ENCODE results near the gene FURIN. TPM values are rescaled to one million over a fixed set of nuclear protein-coding genes. Genes with fewer than 3 reads are reported as not detected.

The FURIN gene
- total RNA-seq, 1 donor from 2014 or later, result 122 TPM

DNA sequence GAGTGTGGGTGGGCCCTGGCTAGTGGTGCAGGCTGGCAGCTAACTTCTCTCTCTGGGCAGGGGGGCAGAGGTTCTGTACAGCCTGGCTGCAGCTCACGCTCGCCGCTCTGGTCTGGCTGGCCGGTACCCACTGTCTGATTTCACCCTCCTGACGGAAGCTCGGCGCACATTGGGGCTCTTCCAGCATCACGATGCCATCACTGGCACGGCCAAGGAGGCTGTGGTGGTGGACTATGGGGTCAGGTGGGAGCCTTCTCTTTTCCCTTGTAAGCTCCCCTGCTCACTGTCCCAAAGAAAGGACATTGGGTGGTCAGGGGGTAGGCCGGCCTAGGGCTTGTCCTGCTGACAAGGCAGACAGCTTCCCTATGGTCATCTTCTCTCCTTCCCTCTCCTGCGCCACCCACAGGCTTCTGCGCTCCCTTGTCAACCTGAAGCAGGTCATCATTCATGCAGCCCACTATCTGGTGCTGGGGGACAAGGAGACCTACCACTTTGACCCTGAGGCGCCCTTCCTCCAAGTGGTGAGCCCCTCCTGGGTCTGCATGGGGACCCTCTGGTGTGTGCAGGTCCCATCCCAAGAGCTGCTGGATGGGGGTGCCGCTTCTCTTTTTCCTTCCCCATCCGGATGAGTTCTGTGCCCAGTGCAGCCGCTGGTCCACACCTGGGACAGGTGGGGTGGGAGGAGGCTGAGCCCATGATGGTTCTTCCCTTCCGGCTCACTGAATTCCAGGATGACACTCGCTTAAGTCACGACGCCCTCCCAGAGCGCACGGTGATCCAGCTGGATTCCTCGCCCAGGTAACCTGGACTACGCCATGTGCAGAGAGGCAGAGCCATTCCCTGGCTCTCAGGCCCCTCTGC lies 42.3 kb downstream of the FURIN start:
- H3K9me3 Mint-ChIP-seq (ENCODE audit: unreplicated experiment), result no peaks in the 10 kb centered on the region
- DNase-seq (ENCODE audit: low read depth), result no peak
- TF ChIP-seq EZH2 (IDR thresholded peaks at IDR 0.05; ENCODE audit: insufficient read depth, low read length), result no peak
- TF ChIP-seq, protein P1, sequence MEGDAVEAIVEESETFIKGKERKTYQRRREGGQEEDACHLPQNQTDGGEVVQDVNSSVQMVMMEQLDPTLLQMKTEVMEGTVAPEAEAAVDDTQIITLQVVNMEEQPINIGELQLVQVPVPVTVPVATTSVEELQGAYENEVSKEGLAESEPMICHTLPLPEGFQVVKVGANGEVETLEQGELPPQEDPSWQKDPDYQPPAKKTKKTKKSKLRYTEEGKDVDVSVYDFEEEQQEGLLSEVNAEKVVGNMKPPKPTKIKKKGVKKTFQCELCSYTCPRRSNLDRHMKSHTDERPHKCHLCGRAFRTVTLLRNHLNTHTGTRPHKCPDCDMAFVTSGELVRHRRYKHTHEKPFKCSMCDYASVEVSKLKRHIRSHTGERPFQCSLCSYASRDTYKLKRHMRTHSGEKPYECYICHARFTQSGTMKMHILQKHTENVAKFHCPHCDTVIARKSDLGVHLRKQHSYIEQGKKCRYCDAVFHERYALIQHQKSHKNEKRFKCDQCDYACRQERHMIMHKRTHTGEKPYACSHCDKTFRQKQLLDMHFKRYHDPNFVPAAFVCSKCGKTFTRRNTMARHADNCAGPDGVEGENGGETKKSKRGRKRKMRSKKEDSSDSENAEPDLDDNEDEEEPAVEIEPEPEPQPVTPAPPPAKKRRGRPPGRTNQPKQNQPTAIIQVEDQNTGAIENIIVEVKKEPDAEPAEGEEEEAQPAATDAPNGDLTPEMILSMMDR (IDR thresholded peaks at IDR 0.05; ENCODE audit: insufficient read depth, low read depth, low read length), result no peak
- H3K79me2 ChIP-seq (ENCODE audit: insufficient read depth, low read length), result no peaks in the 10 kb centered on the region
- peaks cover 2% of the 10 kb centered on the region for H3K4me1 ChIP-seq (ENCODE audit: insufficient read depth, low read length)
- H2AFZ ChIP-seq (ENCODE audit: low read depth, low read length), result no peak overlapping the region
- no peak overlapping the region for H3K9ac ChIP-seq (ENCODE audit: low read length)
- H3K4me2 ChIP-seq (ENCODE audit: low read length), result no peak overlapping the region
- H3K4me1 Mint-ChIP-seq (ENCODE audit: low read depth, unreplicated experiment), result peaks cover 7% of the 10 kb centered on the region
- no peak overlapping the region for H3K27ac Mint-ChIP-seq (ENCODE audit: unreplicated experiment)
- FAIRE-seq, result no peak
- peaks cover 15% of the 10 kb centered on the region for H3K36me3 Mint-ChIP-seq (ENCODE audit: low read depth, unreplicated experiment)
- H3K36me3 ChIP-seq (ENCODE audit: insufficient read depth, low read length), result no peaks in the 10 kb centered on the region
- no peaks in the 10 kb centered on the region for H4K20me1 ChIP-seq (ENCODE audit: insufficient read depth, low read length)
- H3K27me3 ChIP-seq (ENCODE audit: insufficient read depth, low read length), result no peaks in the 10 kb centered on the region
- H3K27me3 Mint-ChIP-seq (ENCODE audit: low read depth, unreplicated experiment), result peaks cover 3% of the 10 kb centered on the region
- no peak overlapping the region for H3K4me3 ChIP-seq (ENCODE audit: insufficient read depth, low read depth, low read length)
- H3K9me3 ChIP-seq (ENCODE audit: insufficient read depth, low read depth, low read length), result no peaks in the 10 kb centered on the region
- no peak overlapping the region for H3K27ac ChIP-seq (ENCODE audit: low read depth, low read length)
- no peak overlapping the region for H3K4me3 Mint-ChIP-seq (ENCODE audit: unreplicated experiment)

- Mint-ChIP-seq H3K36me3 (ENCODE audit: low read depth, unreplicated experiment) (peaks cover 12% of the 10 kb centered on the region), H3K27ac (ENCODE audit: unreplicated experiment) (no peak overlapping the region), H3K27me3 (ENCODE audit: low read depth, unreplicated experiment) (no peaks in the 10 kb centered on the region), H3K9me3 (ENCODE audit: unreplicated experiment) (no peaks in the 10 kb centered on the region), H3K4me3 (ENCODE audit: unreplicated experiment) (no peak overlapping the region), H3K4me1 (ENCODE audit: low read depth, unreplicated experiment) (peaks cover 12% of the 10 kb centered on the region)
- TF ChIP-seq, protein P1 (IDR thresholded peaks at IDR 0.05; ENCODE audit: insufficient read depth, low read depth, low read length), result no peak
- no peak for TF ChIP-seq EZH2 (IDR thresholded peaks at IDR 0.05; ENCODE audit: insufficient read depth, low read length)
- Histone ChIP-seq H3K4me2 (ENCODE audit: low read length) (no peak overlapping the region), H3K36me3 (ENCODE audit: insufficient read depth, low read length) (no peaks in the 10 kb centered on the region), H2AFZ (ENCODE audit: low read depth, low read length) (no peak overlapping the region), H3K9ac (ENCODE audit: low read length) (no peak overlapping the region), H3K27me3 (ENCODE audit: insufficient read depth, low read length) (no peaks in the 10 kb centered on the region), H3K4me1 (ENCODE audit: insufficient read depth, low read length) (peaks cover 7% of the 10 kb centered on the region), H3K9me3 (ENCODE audit: insufficient read depth, low read depth, low read length) (no peaks in the 10 kb centered on the region), H3K4me3 (ENCODE audit: insufficient read depth, low read depth, low read length) (no peak overlapping the region), H4K20me1 (ENCODE audit: insufficient read depth, low read length) (no peaks in the 10 kb centered on the region), H3K27ac (ENCODE audit: low read depth, low read length) (no peak overlapping the region), H3K79me2 (ENCODE audit: insufficient read depth, low read length) (no peaks in the 10 kb centered on the region)
- DNase-seq (ENCODE audit: low read depth) (no peak), FAIRE-seq (no peak)
Observed at GRCh38 chr15:90911302-90911623, 42.9 kb downstream of the FURIN start.

All from astrocyte (in vitro differentiated cells and primary cell).